Peyer's patch (tissue), 4 donors: ENCODE measurements around the gene NAAA. TPM values are rescaled to one million over a fixed set of nuclear protein-coding genes. Genes with fewer than 3 reads are reported as not detected.
"Not testable (repeated sequence)": the region's sequence is repeated elsewhere in the genome, so short reads cannot be mapped to it uniquely, and the experiment has no call there.

Experiments
- DNase-seq, 3 donors: peaks; one replicate each; pipeline ENCODE4 v3.0.0-alpha.2; 2017 to 2019
- H3K27ac ChIP-seq, 4 donors: fragments of 200-600 bp; sonication (generic); one replicate each; pipeline ENCODE4 v1.5.1; 2016 to 2019
- H3K27me3 ChIP-seq, 2 donors: fragments of 200-600 bp; sonication (generic); one replicate each; pipeline ENCODE4 v1.5.1; 2019
- H3K36me3 ChIP-seq, 3 donors: fragments of 200-600 bp; sonication (generic); one replicate each; pipeline ENCODE4 v1.5.1; 2016 to 2019
- H3K4me1 ChIP-seq, 4 donors: fragments of 200-600 bp; sonication (generic); one replicate each; pipeline ENCODE4 v1.5.1; 2016 to 2019
- H3K4me3 ChIP-seq, 4 donors: fragments of 200-600 bp; sonication (generic); 1 replicate in 3 of 4; 2 replicates in 1 of 4; pipeline ENCODE4 v1.5.1; 2016 to 2019; ENCODE audit warnings: mild to moderate bottlenecking in 1 of 4
- H3K9me3 ChIP-seq, 4 donors: fragments of 200-600 bp; sonication (generic); one replicate each; pipeline ENCODE4 v1.5.1; 2016 to 2019; ENCODE audit warnings: mild to moderate bottlenecking in 1 of 4
- POLR2A ChIP-seq, 2 donors: fragments of 450-650 bp; IDR thresholded peaks; one replicate each; pipeline ENCODE4 v1.5.1; 2017; ENCODE audit warnings: antibody characterized with exemption in 2 of 2, mild to moderate bottlenecking in 2 of 2, moderate library complexity in 2 of 2
- total RNA-seq, 4 donors: library from RNA; depleted of rRNA; stranded (reverse); fragments of >200 nt; gene quantifications; one replicate each; pipeline ENCODE4 v1.1.0, GENCODE V29; 2016
- TF ChIP-seq, protein P1 (sequence below), 6 experiments: fragments of 450-650 bp in 4 of 6; fragments of 200-600 bp in 2 of 6; sonication (generic) in 1 of 6; IDR thresholded peaks; one replicate each; pipeline ENCODE4 v1.5.1; 2017 to 2019; ENCODE audit warnings: antibody characterized with exemption in 6 of 6, mild to moderate bottlenecking in 3 of 6, moderate library complexity in 1 of 6

NAAA gene
- total RNA-seq, 4 donors from 2014 or later: 81.7 to 434 (median 177) TPM

DNA sequence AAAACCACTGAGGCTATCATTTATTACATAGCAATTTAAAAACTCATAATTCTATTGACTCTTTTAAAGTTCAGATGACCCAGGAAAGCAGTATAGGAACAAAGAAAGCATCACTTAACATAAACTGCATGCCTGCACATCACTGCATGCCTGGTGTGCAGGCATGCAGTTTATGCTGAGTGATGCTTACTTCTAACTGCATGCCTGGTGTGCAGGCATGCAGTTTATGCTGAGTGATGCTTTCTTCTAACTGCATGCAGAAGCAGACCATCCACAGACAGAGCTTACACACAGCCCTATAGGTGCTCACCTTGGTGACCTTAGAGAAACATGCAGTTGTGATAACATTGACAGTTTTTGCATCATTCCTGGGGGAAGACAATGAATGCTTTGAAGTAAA, 33.0 kb upstream of the NAAA start:
- TF ChIP-seq POLR2A (IDR thresholded peaks at IDR 0.05): no peak
- TF ChIP-seq, protein P1, sequence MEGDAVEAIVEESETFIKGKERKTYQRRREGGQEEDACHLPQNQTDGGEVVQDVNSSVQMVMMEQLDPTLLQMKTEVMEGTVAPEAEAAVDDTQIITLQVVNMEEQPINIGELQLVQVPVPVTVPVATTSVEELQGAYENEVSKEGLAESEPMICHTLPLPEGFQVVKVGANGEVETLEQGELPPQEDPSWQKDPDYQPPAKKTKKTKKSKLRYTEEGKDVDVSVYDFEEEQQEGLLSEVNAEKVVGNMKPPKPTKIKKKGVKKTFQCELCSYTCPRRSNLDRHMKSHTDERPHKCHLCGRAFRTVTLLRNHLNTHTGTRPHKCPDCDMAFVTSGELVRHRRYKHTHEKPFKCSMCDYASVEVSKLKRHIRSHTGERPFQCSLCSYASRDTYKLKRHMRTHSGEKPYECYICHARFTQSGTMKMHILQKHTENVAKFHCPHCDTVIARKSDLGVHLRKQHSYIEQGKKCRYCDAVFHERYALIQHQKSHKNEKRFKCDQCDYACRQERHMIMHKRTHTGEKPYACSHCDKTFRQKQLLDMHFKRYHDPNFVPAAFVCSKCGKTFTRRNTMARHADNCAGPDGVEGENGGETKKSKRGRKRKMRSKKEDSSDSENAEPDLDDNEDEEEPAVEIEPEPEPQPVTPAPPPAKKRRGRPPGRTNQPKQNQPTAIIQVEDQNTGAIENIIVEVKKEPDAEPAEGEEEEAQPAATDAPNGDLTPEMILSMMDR (IDR thresholded peaks at IDR 0.05): no peak
- H3K9me3 ChIP-seq: no peaks in the 10 kb centered on the region
- no peak overlapping the region for H3K4me3 ChIP-seq
- H3K27me3 ChIP-seq: no peaks in the 10 kb centered on the region
- peaks cover 0 to 92% (median 0%) of the 10 kb centered on the region in 3 donors for H3K36me3 ChIP-seq
- no peak for DNase-seq
- no peak overlapping the region for H3K27ac ChIP-seq
- no peaks in the 10 kb centered on the region for H3K4me1 ChIP-seq

DNA sequence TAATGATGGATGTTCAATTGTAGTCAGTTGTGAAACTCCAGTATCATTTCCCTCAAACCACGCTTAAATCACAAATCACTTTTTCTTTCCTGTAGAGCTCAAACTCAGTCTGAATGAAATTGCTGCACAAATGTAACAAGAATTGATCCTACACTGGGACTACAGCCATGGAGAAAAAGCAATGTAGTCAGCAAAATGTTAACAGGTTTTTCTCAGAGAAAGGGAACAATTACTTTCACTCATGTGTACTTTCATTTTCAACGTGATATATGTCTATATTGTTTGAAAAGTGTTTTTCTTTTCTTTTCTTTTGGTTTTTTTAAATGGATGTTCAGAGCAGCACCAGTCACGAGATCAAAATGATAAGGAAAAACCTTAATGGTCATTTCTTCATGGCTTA, 27.3 kb upstream of the NAAA start:
- no peak overlapping the region for H3K4me3 ChIP-seq
- H3K9me3 ChIP-seq: no peaks in the 10 kb centered on the region
- no peak overlapping the region for H3K27ac ChIP-seq
- peaks cover 0 to 97% (median 0%) of the 10 kb centered on the region in 3 donors for H3K36me3 ChIP-seq
- no peak for DNase-seq
- no peaks in the 10 kb centered on the region for H3K4me1 ChIP-seq
- H3K27me3 ChIP-seq: no peaks in the 10 kb centered on the region
- TF ChIP-seq POLR2A (IDR thresholded peaks at IDR 0.05): no peak
- TF ChIP-seq, protein P1 (IDR thresholded peaks at IDR 0.05): no peak

DNA sequence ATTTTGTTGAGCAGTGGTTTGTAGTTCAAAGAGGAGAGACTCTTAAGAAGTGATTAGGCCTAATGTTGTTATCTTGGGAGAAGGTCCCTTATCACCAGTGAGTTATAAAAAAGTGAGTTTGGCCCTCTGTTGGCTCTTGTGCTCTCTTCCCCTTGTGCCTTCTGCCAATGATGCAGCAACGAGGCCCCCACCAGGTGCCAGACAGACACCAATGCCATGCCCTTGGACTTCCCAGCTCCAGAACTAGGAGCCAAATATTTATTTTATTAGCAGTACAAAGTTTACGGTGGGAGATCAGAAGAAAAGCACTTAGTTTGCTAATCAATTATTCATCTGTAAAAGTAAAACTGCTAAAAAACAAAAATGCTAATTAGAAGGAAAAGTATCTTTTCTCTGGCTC, 22.7 kb upstream of the NAAA start:
- Histone ChIP-seq H3K4me1 (no peaks in the 10 kb centered on the region), H3K36me3 (peaks cover 0 to 96% (median 0%) of the 10 kb centered on the region in 3 donors), H3K27me3 (no peaks in the 10 kb centered on the region), H3K27ac (no peak overlapping the region), H3K4me3 (no peak overlapping the region), H3K9me3 (no peaks in the 10 kb centered on the region)
- TF ChIP-seq, protein P1 (IDR thresholded peaks at IDR 0.05): no peak
- TF ChIP-seq POLR2A (IDR thresholded peaks at IDR 0.05): no peak
- no peak for DNase-seq

DNA sequence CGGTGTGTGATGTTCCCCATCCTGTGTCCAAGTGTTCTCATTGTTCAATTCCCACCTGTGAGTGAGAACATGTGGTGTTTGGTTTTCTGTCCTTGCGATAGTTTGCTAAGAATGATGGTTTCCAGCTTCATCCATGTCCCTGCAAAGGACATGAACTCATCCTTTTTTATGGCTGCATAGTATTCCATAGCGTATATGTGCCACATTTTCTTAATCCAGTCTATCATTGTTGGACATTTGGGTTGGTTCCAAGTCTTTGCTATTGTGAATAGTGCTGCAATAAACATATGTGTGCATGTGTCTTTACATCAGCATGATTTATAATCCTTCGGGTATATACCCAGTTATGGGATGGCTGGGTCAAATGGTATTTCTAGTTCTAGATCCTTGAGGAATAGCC, 21.3 kb upstream of the NAAA start:
- not testable (repeated sequence) for H3K27ac ChIP-seq, H3K4me1 ChIP-seq, DNase-seq, H3K27me3 ChIP-seq, H3K9me3 ChIP-seq, H3K4me3 ChIP-seq
- peaks cover 0 to 96% (median 0%) of the 10 kb centered on the region in 3 donors for H3K36me3 ChIP-seq

DNA sequence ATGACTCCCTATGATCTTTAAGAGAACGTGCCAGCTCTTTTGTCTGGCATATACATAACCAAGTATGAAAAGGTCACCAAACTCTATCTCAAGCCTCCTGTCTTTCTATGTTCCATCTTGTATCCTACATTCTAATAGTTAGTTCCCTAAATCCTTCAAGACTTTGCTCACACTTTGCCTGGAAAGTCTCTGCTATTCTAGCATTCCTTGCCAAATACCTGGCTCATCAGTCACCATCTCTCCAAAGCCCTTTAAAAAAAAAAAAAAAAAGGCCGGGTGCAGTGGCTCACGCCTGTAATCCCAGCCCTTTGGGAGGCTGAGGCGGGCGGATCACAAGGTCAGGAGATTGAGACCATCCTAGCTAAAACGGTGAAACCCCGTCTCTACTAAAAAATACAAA, 17.7 kb upstream of the NAAA start:
- H3K27me3 ChIP-seq, H3K4me1 ChIP-seq, H3K9me3 ChIP-seq, H3K4me3 ChIP-seq, DNase-seq, H3K27ac ChIP-seq: not testable (repeated sequence)
- peaks cover 0 to 96% (median 0%) of the 10 kb centered on the region in 3 donors for H3K36me3 ChIP-seq

DNA sequence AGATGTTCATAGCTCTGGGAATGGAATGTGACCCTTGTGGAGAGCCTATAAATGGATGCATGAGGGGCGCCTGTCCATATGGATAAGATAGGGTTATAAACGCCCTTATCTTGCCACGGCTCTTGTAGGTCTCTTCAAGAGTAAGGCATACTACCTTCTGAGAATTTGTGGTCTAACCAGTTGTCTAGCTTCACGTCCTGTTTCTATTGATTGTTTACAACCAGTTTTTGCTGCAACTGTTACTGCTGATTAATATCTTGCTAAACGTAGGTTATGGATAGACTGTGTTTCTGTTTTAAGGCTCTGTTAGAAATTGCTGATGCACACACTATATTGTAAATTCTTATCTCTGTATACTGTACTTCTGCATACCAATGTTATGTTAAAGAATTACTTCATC, 14.0 kb upstream of the NAAA start:
- not testable (repeated sequence) for H3K9me3 ChIP-seq, H3K4me3 ChIP-seq, H3K27ac ChIP-seq, H3K4me1 ChIP-seq, H3K27me3 ChIP-seq, DNase-seq
- H3K36me3 ChIP-seq: peaks cover 0 to 84% (median 0%) of the 10 kb centered on the region in 3 donors

DNA sequence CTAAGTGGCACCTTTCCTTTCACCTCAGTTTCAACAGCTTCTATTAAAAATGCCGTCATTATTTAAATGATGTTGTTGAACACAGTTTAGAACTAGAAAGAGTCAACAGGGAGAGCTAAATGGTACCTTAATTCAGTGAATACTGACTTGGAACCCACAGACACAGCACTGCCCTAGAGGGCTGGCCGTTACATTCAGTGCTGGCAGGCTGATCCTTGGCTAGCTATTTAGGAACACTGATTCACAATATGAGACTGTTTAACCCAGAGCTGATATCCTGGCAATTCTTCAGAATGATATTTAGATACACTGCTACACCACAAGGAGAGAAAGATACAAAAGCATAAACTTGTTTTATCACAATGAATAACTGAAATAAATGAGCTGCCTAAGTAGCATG, 12.7 kb upstream of the NAAA start:
- no peaks in the 10 kb centered on the region for H3K4me1 ChIP-seq
- H3K9me3 ChIP-seq: no peaks in the 10 kb centered on the region
- H3K27me3 ChIP-seq: no peaks in the 10 kb centered on the region
- no peak overlapping the region for H3K4me3 ChIP-seq
- no peak for DNase-seq
- H3K36me3 ChIP-seq: peaks cover 0 to 73% (median 0%) of the 10 kb centered on the region in 3 donors
- no peak overlapping the region for H3K27ac ChIP-seq
- TF ChIP-seq, protein P1 (IDR thresholded peaks at IDR 0.05): no peak
- no peak for TF ChIP-seq POLR2A (IDR thresholded peaks at IDR 0.05)
